HL-60 (cell line): Measurements from ENCODE around the gene GKN1.

Experiments
- DNase-seq, 2 experiments: peaks; one replicate each; pipeline ENCODE4 v3.0.0-alpha.2; 2010 to 2020; ENCODE audit warnings: low read depth in 1 of 2, low spot score in 1 of 2
- H3K27ac ChIP-seq: fragments of 250-450 bp; sonication (Bioruptor Pico); replicated peaks from 2 replicates; pipeline ENCODE4 v1.5.1; 2020; ENCODE audit warnings: mild to moderate bottlenecking, moderate library complexity
- H3K27me3 ChIP-seq: fragments of 250-450 bp; sonication (Bioruptor Pico); 2 replicates; pipeline ENCODE4 v1.5.1; 2021; ENCODE audit warnings: mild to moderate bottlenecking, moderate library complexity; ENCODE audit not compliant: insufficient read depth, poor library complexity, severe bottlenecking
- H3K4me3 ChIP-seq: replicated peaks from 2 replicates; pipeline ENCODE4 v1.5.1; 2011; ENCODE audit warnings: mild to moderate bottlenecking, control low read depth, low read length; ENCODE audit not compliant: insufficient read depth
- CTCF ChIP-seq: IDR thresholded peaks from one replicate; pipeline ENCODE4 v1.5.1; 2011; ENCODE audit warnings: low read length, control low read depth, inconsistent platforms; ENCODE audit not compliant: insufficient read depth
- GABPA ChIP-seq: IDR thresholded peaks from 2 replicates; pipeline ENCODE4 v1.6.1; 2012; ENCODE audit warnings: low read depth
- POLR2AphosphoS5 ChIP-seq: IDR thresholded peaks from 2 replicates; pipeline ENCODE4 v1.6.1; 2012; ENCODE audit warnings: low read depth
- REST ChIP-seq: IDR thresholded peaks from 2 replicates; pipeline ENCODE4 v1.6.1; 2012; ENCODE audit warnings: low read depth; ENCODE audit not compliant: insufficient replicate concordance
- SPI1 ChIP-seq: IDR thresholded peaks from 2 replicates; pipeline ENCODE4 v1.6.1; 2012; ENCODE audit warnings: low read depth, mild to moderate bottlenecking, borderline replicate concordance

GKN1 gene

GRCh38 chr2:69022548-69022947 lies 48.1 kb downstream of the GKN1 start:
- Histone ChIP-seq H3K27ac (no peak overlapping the region), H3K4me3 (no peak overlapping the region), H3K27me3 (no peaks in the 10 kb centered on the region)
- no peak for TF ChIP-seq POLR2AphosphoS5
- DNase-seq: no peak

- Histone ChIP-seq H3K27ac (no peak overlapping the region), H3K27me3 (no peaks in the 10 kb centered on the region), H3K4me3 (no peak overlapping the region)
- DNase-seq: no peak
- TF ChIP-seq GABPA (no peak), SPI1 (no peak), CTCF (no peak), POLR2AphosphoS5 (no peak), REST (no peak)
Measured at GRCh38 chr2:69023236-69023635, 48.8 kb downstream of the GKN1 start.

GRCh38 chr2:69026026-69026425 lies 51.6 kb downstream of the GKN1 start:
- H3K27ac ChIP-seq: no peak overlapping the region
- peak; percentile 59 for TF ChIP-seq CTCF
- no peak for TF ChIP-seq REST
- no peaks in the 10 kb centered on the region for H3K27me3 ChIP-seq
- peak; percentile 13 to 72 for DNase-seq
- no peak overlapping the region for H3K4me3 ChIP-seq

- Histone ChIP-seq H3K27ac (no peak overlapping the region), H3K4me3 (no peak overlapping the region), H3K27me3 (no peaks in the 10 kb centered on the region)
- TF ChIP-seq REST: no peak
- TF ChIP-seq CTCF: no peak
- TF ChIP-seq SPI1: no peak
- TF ChIP-seq POLR2AphosphoS5: no peak
- no peak for TF ChIP-seq GABPA
- DNase-seq: no peak
Measured at GRCh38 chr2:69026691-69027459, 52.4 kb downstream of the GKN1 start.
